K562 (cell line): ENCODE results near the gene GRB2. TPM values are rescaled to one million over a fixed set of nuclear protein-coding genes. Genes with fewer than 3 reads are reported as not detected.

Experiments
- ATAC-seq: fragments of 200-7000 bp; cut with Tn5 transposase; 3 replicates; pipeline ENCODE4 v1.9.1; 2020; ENCODE audit warnings: moderate library complexity
- BruUV-seq: library from RNA; stranded (reverse); fragments of 400-500 nt; replicated peaks from 2 replicates; lab custom pipeline; 2021; lab: Mats Ljungman, UMichigan
- CTCF ChIA-PET: fragments of 300-600 bp; formaldehyde crosslinking; extraction: SDS; loops from one replicate; lab custom pipeline; 2021; ENCODE audit warnings: low intra/inter-chr PET ratio; lab: Yijun Ruan, JAX
- POLR2A ChIA-PET: fragments of 300-600, 350-650 bp; sonication (Branson Sonifier 250); formaldehyde crosslinking; extraction: SDS; loops from one replicate; lab custom pipeline; 2021; ENCODE audit warnings: antibody characterized with exemption, inconsistent platforms; lab: Yijun Ruan, JAX
- DNase-seq, 4 experiments: peaks; one replicate each; pipeline versions ENCODE4 v3.0.0 to v3.0.0-alpha.2; 2011 to 2018; ENCODE audit warnings: low spot score in 3 of 4, mixed read lengths in 3 of 4; ENCODE audit errors: extremely low read depth in 1 of 4
- FAIRE-seq: peaks from 2 replicates; lab custom pipeline; 2011; peaks lifted over from hg19 to GRCh38; lab: Jason Lieb, UNC
- H2AFZ ChIP-seq: 2 replicates; pipeline ENCODE4 v1.6.0; 2011; ENCODE audit warnings: low read depth, low read length, control low read depth, inconsistent platforms
- H3K27ac ChIP-seq: fragments of 200-600 bp; 3 replicates; pipeline ENCODE4 v1.8.0; 2011; ENCODE audit warnings: low read depth, mild to moderate bottlenecking, control low read depth, inconsistent platforms, low read length, moderate library complexity, mixed read lengths; ENCODE audit errors: extremely low read depth
- H3K27me3 ChIP-seq, 2 experiments: fragments of 300-600 bp in 1 of 2; 2 replicates in 1 of 2; 3 replicates in 1 of 2; pipeline versions ENCODE4 v1.6.0 to v1.8.0; 2011; ENCODE audit warnings: inconsistent platforms in 2 of 2, low read length in 2 of 2, mild to moderate bottlenecking in 1 of 2, mixed read lengths in 1 of 2, moderate library complexity in 1 of 2; ENCODE audit not compliant: control insufficient read depth in 2 of 2, insufficient read depth in 2 of 2
- H3K36me3 ChIP-seq: fragments of 300-600 bp; 3 replicates; pipeline ENCODE4 v1.8.0; 2011; ENCODE audit warnings: mild to moderate bottlenecking, low read length, inconsistent platforms; ENCODE audit not compliant: control insufficient read depth, insufficient read depth
- H3K4me1 ChIP-seq, 2 experiments: fragments of 200-600 bp in 1 of 2; replicated peaks in 1 of 2; 2 replicates in 1 of 2; 3 replicates in 1 of 2; pipeline versions ENCODE4 v1.5.1 to v1.8.0; 2011; ENCODE audit warnings: inconsistent platforms in 2 of 2, low read length in 2 of 2, mild to moderate bottlenecking in 1 of 2, mixed read lengths in 1 of 2, moderate library complexity in 1 of 2; ENCODE audit not compliant: control insufficient read depth in 2 of 2, insufficient read depth in 2 of 2
- H3K4me2 ChIP-seq: 2 replicates; pipeline ENCODE4 v1.6.1; 2011; ENCODE audit warnings: low read length, control low read depth, inconsistent platforms, mixed read lengths; ENCODE audit not compliant: insufficient read depth
- H3K4me3 ChIP-seq: fragments of 200-600 bp; sonication (generic), shearing (Covaris generic); 2 replicates; pipeline ENCODE4 v1.5.1; 2016; ENCODE audit warnings: control low read depth, inconsistent platforms
- H3K79me2 ChIP-seq: fragments of 200-600 bp; 3 replicates; pipeline ENCODE4 v1.8.0; 2011; ENCODE audit warnings: low read length, inconsistent platforms; ENCODE audit not compliant: control insufficient read depth, insufficient read depth
- H3K9ac ChIP-seq, 2 experiments: 2 replicates each; pipeline versions ENCODE4 v1.6.0 to v1.6.1; 2011; ENCODE audit warnings: low read depth in 2 of 2, low read length in 2 of 2, control low read depth in 1 of 2, inconsistent platforms in 1 of 2, mild to moderate bottlenecking in 1 of 2, mixed read lengths in 1 of 2; ENCODE audit not compliant: insufficient read depth in 1 of 2
- H3K9me1 ChIP-seq: one replicate; pipeline ENCODE4 v1.6.0; 2011; ENCODE audit warnings: inconsistent platforms, mild to moderate bottlenecking, low read length, moderate library complexity; ENCODE audit not compliant: control insufficient read depth, insufficient read depth
- H3K9me3 ChIP-seq: replicated peaks from 2 replicates; pipeline ENCODE4 v1.5.1; 2011; ENCODE audit warnings: low read depth, low read length, inconsistent platforms; ENCODE audit not compliant: control insufficient read depth, insufficient read depth
- H4K20me1 ChIP-seq: replicated peaks from 2 replicates; pipeline ENCODE4 v1.6.1; 2011; ENCODE audit warnings: low read length, inconsistent platforms, mixed read lengths; ENCODE audit not compliant: control insufficient read depth, insufficient read depth
- ARID1B ChIP-seq: fragments of 450-650 bp; IDR thresholded peaks from 2 replicates; pipeline ENCODE4 v1.6.1; 2016; ENCODE audit warnings: antibody characterized with exemption, mild to moderate bottlenecking, inconsistent platforms
- CBFA2T3 ChIP-seq: fragments of 450-650 bp; IDR thresholded peaks from 2 replicates; pipeline ENCODE4 v1.6.1; 2017
- FUS ChIP-seq: fragments of 200-400 bp; formaldehyde crosslinking; optimal IDR thresholded peaks from 2 replicates; pipeline ENCODE3; 2017; ENCODE audit warnings: low read depth, low read length
- JUND ChIP-seq, 2 experiments: IDR thresholded peaks; 2 replicates in 1 of 2; 3 replicates in 1 of 2; pipeline ENCODE4 v1.6.1; 2011; ENCODE audit warnings: borderline replicate concordance in 2 of 2, low read depth in 2 of 2, low read length in 2 of 2, improper control_type of control experiment in 1 of 2, missing biosample characterization in 1 of 2, missing genetic modification characterization in 1 of 2, missing genetic modification reagents in 1 of 2
- MAZ ChIP-seq, 2 experiments: fragments of 450-650 bp in 1 of 2; sonication (generic) in 1 of 2; formaldehyde crosslinking; IDR thresholded peaks in 1 of 2; conservative IDR thresholded peaks in 1 of 2; 2 replicates each; pipeline versions ENCODE4 v1.4.0 to v1.5.0; 2020; ENCODE audit warnings: mild to moderate bottlenecking in 1 of 2, missing genetic modification reagents in 1 of 2
- MTA1 ChIP-seq: fragments of 450-650 bp; IDR thresholded peaks from 2 replicates; pipeline ENCODE4 v1.6.1; 2017; ENCODE audit warnings: borderline replicate concordance
- PHF20 ChIP-seq: fragments of 450-650 bp; IDR thresholded peaks from 2 replicates; pipeline ENCODE4 v1.6.1; 2018; ENCODE audit not compliant: partially characterized antibody
- RBBP5 ChIP-seq: fragments of 200-600 bp; sonication (generic); IDR thresholded peaks from 2 replicates; pipeline ENCODE4 v1.6.1; 2012; ENCODE audit warnings: borderline replicate concordance, mild to moderate bottlenecking, low read length, control low read depth, inconsistent platforms; ENCODE audit not compliant: insufficient read depth, poor library complexity, severe bottlenecking
- WGBS: fragments of 100-300 bp; shearing (Covaris generic); methylation state at CpG from one replicate; pipeline ENCODE4 v1.1.6; 2016; ENCODE audit warnings: low coverage, mixed read lengths; ENCODE audit not compliant: insufficient coverage; ENCODE audit errors: missing lambda C conversion rate; 5-methylcytosine and 5-hydroxymethylcytosine counted together
- in situ Hi-C: fragments of 300-500 bp; cut with MboI; formaldehyde crosslinking; loops from 4 replicates; pipeline ENCODE4 v1.15.0; 2018; ENCODE audit warnings: inconsistent platforms, mixed read lengths
- intact Hi-C: fragments of 100-400 bp; cut with micrococcal nuclease; formaldehyde crosslinking; loops from 2 replicates; pipeline ENCODE4 v1.14.2; 2022
- polyA plus RNA-seq, 8 experiments: library from polyadenylated mRNA; depleted of rRNA in 4 of 8; stranded (reverse) in 5 of 8; unstranded in 3 of 8; fragments of >200 nt; fragmentation: Nextera tagmentation in 2 of 8; fragmentation: Illumina TruSeq in 1 of 8; extraction: Ambion mirVana in 2 of 8; extraction: Trizol in 1 of 8; gene quantifications; 2 replicates each; pipeline versions ENCODE4 v1.2.1 to v1.2.3, GENCODE V29; 2011 to 2014; ENCODE audit warnings: inconsistent platforms in 1 of 8, missing spikeins in 1 of 8
- total RNA-seq, 7 experiments: library from RNA; depleted of rRNA in 6 of 7; stranded (reverse); fragments of >200 nt in 6 of 7; fragmentation: Illumina TruSeq in 2 of 7; extraction: Trizol in 2 of 7; gene quantifications; 2 replicates each; pipeline versions ENCODE4 v1.2.1 to v1.2.3, GENCODE V29; 2011 to 2021; ENCODE audit warnings: low replicate concordance in 1 of 7
- TF ChIP-seq, protein P1 (sequence below): fragments of 200-800 bp; sonication (Bioruptor generic); IDR thresholded peaks from 2 replicates; pipeline ENCODE4 v1.6.1; 2017; ENCODE audit warnings: missing genetic modification characterization, missing compliant biosample characterization
- TF ChIP-seq, protein P2 (sequence below): fragments of 250-450 bp; sonication (Bioruptor Pico); IDR thresholded peaks from 2 replicates; pipeline ENCODE4 v1.4.0; 2020
- TF ChIP-seq, protein P3 (sequence below): fragments of 250-450 bp; sonication (Bioruptor Pico); IDR thresholded peaks from 2 replicates; pipeline ENCODE4 v1.8.0; 2021; ENCODE audit warnings: mild to moderate bottlenecking, moderate library complexity

Gene GRB2
- total and polyA plus RNA-seq, 9 of the 15 experiments (the other 6 are each of a cell fraction or from before 2014, with no cell fraction given) = 57.2 to 136 (median 84.8) TPM

DNA sequence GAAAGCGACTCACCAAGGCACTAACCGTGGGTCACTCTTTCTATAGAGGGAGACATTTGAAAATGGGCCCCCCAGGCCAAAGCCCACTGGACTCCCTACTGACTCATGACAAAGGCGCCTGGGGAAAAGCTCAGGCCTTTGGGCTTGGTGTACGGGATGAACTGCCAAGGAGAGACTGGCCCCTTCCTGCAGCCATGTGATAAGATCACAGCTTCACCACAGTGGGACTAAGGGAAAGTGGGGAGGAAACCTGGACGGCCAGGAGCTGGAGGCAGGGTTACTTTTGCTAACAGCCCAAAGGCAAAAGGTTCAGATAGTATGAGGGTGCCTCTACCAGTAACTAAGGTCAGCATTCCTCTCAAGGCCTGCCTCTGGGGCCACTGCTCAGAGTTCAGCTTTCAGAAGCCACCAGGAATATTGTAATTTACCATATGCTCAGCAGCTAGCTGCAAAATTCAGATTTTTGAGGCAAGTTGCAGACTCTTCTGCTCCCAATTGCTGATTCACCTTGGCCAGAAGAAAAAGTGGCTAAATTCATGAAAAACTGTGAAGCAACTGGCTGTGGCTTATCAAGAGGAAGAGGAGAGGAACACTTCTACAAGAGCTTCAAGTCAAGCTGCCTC, 79.1 kb downstream of the GRB2 start:
- no TSS peak for BruUV-seq
- Histone ChIP-seq H3K9me1 (no peaks in the 10 kb centered on the region), H4K20me1 (no peaks in the 10 kb centered on the region; the same call in 1 of the 2 replicates), H3K36me3 (peaks cover 54% of the 10 kb centered on the region; the same call in 2 of the 3 replicates), H3K9ac (peak overlapping the region; percentile 29 to 46; a peak in 3 of 4 replicates), H3K27ac (peak overlapping the region; percentile 65), H3K27me3 (no peaks in the 10 kb centered on the region), H2AFZ (no peak overlapping the region), H3K4me3 (no peak overlapping the region; the same call in 1 of the 2 replicates), H3K79me2 (peaks cover 41% of the 10 kb centered on the region), H3K4me2 (peak overlapping the region; percentile 52), H3K4me1 (peaks cover 15 to 20% of the 10 kb centered on the region in 2 experiments), H3K9me3 (no peaks in the 10 kb centered on the region)
- DNase-seq (peak; percentile 55 to 76 (median 61)), ATAC-seq (peak; percentile 80), FAIRE-seq (peak; percentile 89)
- 10% methylated on average over 5 of the region's 5 CpGs for WGBS
- in situ Hi-C loops = no loop called here
- intact Hi-C loops = no loop called here
- CTCF ChIA-PET = interaction anchor here (0.8 to 1.4 kb wide), 2 partner anchors 78 to 86 kb away, joined by 3 read pairs; no protein-coding TSS in a partner anchor
- POLR2A ChIA-PET = interaction anchor here (0.6 to 2.0 kb wide), 12 partner anchors 10 to 458 kb away, joined by 3 to 15 read pairs (median 4); no protein-coding TSS in a partner anchor
- TF ChIP-seq PHF20 = no peak
- TF ChIP-seq ARID1B = peak; percentile 45; the same call in 1 of the 2 replicates
- TF ChIP-seq JUND (IDR thresholded peaks at IDR 0.05; ENCODE audit: borderline replicate concordance, low read depth, low read length) = 0 out of 2 replicates have a peak, but pooled peaks have one; percentile 7
- TF ChIP-seq JUND (tag; IDR thresholded peaks at IDR 0.05; ENCODE audit: borderline replicate concordance, low read depth, low read length) = no peak; the same call in 2 of the 3 replicates
- 0 out of 4 replicates have a peak, but pooled peaks of 1 of the 2 experiments have one; percentile 23 for TF ChIP-seq MAZ (CRISPR knock-in tag; conservative IDR thresholded peaks at IDR 0.05 in 1 of 2, IDR thresholded peaks at IDR 0.05 in 1 of 2)
- TF ChIP-seq, protein P1, sequence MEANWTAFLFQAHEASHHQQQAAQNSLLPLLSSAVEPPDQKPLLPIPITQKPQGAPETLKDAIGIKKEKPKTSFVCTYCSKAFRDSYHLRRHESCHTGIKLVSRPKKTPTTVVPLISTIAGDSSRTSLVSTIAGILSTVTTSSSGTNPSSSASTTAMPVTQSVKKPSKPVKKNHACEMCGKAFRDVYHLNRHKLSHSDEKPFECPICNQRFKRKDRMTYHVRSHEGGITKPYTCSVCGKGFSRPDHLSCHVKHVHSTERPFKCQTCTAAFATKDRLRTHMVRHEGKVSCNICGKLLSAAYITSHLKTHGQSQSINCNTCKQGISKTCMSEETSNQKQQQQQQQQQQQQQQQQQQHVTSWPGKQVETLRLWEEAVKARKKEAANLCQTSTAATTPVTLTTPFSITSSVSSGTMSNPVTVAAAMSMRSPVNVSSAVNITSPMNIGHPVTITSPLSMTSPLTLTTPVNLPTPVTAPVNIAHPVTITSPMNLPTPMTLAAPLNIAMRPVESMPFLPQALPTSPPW (CRISPR knock-in tag) = peak; percentile 49
- TF ChIP-seq, protein P2, sequence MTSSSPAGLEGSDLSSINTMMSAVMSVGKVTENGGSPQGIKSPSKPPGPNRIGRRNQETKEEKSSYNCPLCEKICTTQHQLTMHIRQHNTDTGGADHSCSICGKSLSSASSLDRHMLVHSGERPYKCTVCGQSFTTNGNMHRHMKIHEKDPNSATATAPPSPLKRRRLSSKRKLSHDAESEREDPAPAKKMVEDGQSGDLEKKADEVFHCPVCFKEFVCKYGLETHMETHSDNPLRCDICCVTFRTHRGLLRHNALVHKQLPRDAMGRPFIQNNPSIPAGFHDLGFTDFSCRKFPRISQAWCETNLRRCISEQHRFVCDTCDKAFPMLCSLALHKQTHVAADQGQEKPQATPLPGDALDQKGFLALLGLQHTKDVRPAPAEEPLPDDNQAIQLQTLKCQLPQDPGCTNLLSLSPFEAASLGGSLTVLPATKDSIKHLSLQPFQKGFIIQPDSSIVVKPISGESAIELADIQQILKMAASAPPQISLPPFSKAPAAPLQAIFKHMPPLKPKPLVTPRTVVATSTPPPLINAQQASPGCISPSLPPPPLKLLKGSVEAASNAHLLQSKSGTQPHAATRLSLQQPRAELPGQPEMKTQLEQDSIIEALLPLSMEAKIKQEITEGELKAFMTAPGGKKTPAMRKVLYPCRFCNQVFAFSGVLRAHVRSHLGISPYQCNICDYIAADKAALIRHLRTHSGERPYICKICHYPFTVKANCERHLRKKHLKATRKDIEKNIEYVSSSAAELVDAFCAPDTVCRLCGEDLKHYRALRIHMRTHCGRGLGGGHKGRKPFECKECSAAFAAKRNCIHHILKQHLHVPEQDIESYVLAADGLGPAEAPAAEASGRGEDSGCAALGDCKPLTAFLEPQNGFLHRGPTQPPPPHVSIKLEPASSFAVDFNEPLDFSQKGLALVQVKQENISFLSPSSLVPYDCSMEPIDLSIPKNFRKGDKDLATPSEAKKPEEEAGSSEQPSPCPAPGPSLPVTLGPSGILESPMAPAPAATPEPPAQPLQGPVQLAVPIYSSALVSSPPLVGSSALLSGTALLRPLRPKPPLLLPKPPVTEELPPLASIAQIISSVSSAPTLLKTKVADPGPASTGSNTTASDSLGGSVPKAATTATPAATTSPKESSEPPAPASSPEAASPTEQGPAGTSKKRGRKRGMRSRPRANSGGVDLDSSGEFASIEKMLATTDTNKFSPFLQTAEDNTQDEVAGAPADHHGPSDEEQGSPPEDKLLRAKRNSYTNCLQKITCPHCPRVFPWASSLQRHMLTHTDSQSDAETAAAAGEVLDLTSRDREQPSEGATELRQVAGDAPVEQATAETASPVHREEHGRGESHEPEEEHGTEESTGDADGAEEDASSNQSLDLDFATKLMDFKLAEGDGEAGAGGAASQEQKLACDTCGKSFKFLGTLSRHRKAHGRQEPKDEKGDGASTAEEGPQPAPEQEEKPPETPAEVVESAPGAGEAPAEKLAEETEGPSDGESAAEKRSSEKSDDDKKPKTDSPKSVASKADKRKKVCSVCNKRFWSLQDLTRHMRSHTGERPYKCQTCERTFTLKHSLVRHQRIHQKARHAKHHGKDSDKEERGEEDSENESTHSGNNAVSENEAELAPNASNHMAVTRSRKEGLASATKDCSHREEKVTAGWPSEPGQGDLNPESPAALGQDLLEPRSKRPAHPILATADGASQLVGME (CRISPR knock-in tag) = no peak
- TF ChIP-seq RBBP5 = peak; percentile 24
- TF ChIP-seq, protein P3, sequence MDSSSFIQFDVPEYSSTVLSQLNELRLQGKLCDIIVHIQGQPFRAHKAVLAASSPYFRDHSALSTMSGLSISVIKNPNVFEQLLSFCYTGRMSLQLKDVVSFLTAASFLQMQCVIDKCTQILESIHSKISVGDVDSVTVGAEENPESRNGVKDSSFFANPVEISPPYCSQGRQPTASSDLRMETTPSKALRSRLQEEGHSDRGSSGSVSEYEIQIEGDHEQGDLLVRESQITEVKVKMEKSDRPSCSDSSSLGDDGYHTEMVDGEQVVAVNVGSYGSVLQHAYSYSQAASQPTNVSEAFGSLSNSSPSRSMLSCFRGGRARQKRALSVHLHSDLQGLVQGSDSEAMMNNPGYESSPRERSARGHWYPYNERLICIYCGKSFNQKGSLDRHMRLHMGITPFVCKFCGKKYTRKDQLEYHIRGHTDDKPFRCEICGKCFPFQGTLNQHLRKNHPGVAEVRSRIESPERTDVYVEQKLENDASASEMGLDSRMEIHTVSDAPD (CRISPR knock-in tag) = no peak
- 0 out of 2 replicates have a peak, but pooled peaks have one; percentile 38 for TF ChIP-seq MTA1
- no peak for TF ChIP-seq FUS
- peak; percentile 36 for TF ChIP-seq CBFA2T3
